LHCN-M2 (cell line): ENCODE results near the gene TNFRSF8. TPM values are rescaled to one million over a fixed set of nuclear protein-coding genes. Genes with fewer than 3 reads are reported as not detected.
"Not testable (repeated sequence)": the region's sequence is repeated elsewhere in the genome, so short reads cannot be mapped to it uniquely, and the experiment has no call there.

Source experiments
- DNase-seq: peaks from one replicate; pipeline ENCODE4 v3.0.0-alpha.2; 2012; ENCODE audit warnings: low read depth
- total RNA-seq: library from RNA; depleted of rRNA; stranded (reverse); fragments of >200 nt; gene quantifications from 2 replicates; pipeline ENCODE4 v1.2.3, GENCODE V29; 2014

The TNFRSF8 gene
- total RNA-seq, 1 experiment from 2014 or later: not detected

DNA sequence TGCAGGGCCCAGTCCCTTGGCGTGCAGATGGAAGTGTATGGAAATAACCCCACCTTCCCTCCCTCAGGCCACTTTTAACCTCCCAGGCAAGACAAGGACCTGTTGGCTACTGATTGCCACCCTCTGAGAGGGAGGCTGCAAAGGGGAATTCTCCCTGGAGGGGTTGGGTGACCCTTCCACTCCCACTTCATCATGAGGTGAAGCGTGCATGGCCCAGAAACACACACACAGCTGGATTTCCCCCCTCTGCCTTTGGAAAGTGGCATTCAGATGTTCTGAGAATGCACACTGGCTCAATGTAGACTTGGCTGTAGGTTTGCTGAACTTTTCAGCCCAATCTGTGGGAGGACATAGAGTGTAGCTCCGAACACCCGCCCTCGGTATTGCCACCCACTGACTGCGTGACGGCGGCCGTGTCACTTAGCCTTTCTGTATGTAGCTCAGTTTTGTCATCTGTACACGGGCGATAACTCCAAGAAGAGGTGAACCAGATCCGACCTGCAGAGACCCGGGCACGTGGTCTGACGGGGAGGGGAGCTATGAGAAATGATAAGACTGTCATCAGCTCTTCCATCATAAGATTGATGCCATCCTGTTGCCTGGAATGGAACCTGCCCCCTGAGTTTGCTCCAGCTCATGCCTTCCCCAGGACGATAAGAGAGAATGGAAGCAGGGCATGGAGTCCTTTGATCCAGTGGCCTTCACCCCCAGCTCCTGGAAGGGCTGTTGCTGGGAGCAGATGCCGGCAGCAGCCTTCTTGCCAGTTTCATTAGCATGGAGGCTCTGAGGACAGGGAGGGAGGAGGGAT is 24.5 kb upstream of the TNFRSF8 start:
- DNase-seq: no peak

- no peak for DNase-seq
These were observed 24.0 kb upstream of the TNFRSF8 start for GRCh38 chr1:12039164-12039525.

- DNase-seq: not testable (repeated sequence)
These were observed 23.2 kb upstream of the TNFRSF8 start for GRCh38 chr1:12039824-12040456.

GRCh38 chr1:12040457-12041051 is 22.5 kb upstream of the TNFRSF8 start:
- peak; percentile 72 for DNase-seq

DNA sequence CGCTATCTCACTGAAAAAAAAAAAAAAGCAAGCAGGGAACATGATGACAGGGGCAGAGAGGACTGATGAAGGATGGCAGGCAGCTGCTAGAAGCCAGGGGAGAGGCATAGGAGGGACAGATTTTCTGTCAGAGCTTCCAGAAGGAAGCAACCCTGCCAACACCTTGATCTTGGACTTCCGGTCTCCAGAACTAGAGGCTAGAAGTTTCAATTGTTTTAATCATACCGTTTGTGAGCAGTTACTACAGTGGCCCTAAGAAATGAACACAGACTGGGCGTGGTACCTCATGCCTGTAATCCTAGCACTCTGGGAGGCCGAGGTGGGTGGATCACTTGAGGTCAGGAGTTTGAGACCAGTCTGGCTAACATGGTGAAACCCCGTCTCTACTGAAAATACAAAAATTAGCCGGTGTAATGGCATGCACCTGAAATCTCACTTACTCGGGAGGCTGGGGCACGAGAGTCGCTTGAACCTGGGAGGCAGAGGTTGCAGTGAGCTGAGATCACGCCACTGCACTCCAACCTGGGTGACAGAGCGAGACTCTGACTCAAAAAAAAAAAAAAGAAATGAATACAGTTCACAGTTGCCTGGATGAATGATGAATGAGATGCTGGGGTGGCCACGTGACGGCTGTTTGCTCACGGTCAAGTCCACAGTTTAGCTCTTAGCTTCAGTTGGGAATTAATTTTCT is 18.8 kb upstream of the TNFRSF8 start:
- peak; percentile 75 for DNase-seq

- DNase-seq: no peak
These were observed 16.4 kb upstream of the TNFRSF8 start for GRCh38 chr1:12046749-12047119.

GRCh38 chr1:12047120-12047876 is 15.8 kb upstream of the TNFRSF8 start:
- DNase-seq: peak; percentile 66

DNA sequence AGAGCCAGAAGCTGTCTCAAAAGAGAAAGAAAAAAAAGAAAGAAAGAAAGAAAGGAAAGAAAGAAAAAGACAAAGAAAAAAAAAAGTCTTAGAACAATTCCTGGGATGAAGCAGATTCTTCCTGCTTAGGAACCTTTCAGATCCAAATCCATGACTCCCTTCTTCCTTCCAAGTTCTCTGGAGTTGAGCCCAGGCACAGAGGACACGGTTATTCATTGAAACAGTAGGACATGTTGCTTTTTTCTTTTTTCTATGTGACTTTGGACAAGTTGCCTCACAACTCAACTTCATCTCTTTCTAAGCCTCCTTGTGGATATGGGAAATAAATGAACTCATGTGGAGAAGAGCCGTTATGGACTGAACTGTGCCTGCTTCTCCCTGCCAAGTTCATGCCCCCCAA is 14.7 kb upstream of the TNFRSF8 start:
- DNase-seq: no peak

DNA sequence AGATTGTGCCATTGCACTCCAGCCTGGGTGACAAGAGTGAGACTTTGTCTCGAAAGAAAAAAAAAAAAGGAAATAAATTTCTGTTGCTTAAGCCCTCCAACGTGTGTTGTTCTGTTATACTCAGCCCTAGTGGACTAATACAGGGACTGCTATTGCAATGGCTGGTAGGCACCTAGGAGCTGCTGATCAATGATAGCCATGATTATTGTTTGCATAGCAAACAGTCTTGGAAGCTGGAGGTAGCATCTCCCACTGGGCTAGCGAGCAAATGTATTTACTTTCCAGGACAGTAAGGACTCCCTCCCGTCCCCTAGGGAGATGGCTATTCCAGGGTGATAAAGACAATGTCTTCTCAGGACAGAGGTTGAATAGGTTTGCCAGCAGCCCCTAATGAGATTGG is 13.5 kb upstream of the TNFRSF8 start:
- no peak for DNase-seq

DNA sequence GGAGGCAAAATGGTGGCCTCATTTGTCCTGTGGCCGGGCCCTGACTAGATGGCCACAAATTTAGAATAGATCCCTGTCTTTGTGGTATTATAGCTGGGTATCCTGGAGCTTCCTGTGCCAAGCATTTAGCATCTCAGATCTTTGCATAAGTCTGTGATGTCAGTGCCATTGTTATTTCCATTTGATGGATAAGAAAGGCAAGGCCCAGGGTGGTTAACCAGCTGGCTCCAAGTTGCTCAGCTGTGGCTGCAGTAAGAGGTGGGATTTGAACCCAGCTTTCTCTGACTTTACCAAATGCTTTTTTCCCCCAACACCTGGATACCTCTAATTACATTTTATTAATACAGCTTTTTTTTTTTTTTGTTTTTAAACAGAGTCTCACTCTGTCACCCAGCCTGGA is 11.7 kb upstream of the TNFRSF8 start:
- DNase-seq: no peak

DNA sequence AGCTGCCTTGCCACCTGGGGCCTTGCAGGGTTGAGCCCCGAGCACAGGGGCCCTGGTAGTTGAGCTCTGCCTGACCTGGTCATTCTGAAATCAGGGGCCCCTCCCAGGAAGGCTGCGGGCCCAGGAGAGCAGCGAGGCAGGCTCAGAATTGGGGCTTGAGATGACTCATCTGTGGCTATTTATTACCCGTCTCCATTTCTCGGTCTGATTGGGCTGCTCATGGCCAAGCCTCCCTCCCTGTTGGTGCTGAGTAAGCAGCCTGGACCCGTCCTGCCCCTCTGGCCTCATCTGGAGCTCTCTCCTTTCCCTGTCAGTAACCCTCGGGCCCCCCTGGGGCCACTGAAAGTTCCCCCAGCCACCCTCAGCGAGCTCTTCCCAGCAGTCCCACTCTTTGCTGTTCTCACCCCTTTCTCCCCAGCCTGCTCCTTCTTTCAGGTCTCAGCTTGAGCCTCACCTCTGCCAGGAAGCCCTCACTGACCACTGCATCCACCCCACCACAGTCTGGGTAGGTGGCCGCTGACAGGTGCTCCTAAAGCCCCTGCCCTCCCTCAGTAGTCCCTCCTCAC is 11.0 kb upstream of the TNFRSF8 start:
- DNase-seq: peak; percentile 79

GRCh38 chr1:12052997-12053686 is 10.0 kb upstream of the TNFRSF8 start:
- no peak for DNase-seq

DNA sequence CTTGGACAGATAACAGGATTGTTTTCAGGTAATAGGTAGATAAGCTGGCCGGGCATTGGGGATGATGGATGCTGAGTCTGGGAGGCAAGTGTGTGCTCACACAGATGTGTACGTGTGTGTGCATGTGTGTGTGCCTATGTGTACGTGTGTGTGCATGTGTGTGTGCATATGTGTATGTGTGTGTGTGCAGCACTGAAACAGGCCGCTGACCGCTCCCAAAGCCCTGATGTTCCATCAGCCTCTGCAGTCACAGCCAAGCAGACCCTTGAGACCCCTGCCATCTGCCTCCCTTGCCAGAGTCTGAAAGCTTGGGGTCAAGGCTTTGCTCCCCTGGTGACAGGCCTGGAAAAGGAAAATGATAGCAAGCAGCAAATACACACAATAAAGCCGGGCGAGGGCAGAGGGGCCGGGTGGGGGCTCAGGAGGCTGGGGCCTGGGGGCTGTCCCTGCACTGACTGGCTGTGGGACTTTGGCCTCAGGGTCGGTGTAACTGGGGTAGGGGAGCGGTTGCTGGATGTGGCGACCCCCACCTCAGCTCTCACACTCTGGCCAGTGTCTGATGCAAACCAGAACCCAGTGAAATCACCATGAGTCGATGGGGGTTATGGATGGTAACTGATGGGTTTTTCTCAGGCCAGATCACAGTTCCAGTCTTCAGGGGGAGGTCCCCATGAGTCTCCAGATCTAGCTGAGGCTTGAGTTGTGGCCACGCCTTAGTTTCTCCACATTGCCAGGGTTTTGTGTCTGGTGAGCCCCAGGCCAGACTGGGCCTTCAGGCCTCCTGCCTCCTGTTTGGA is 9.2 kb upstream of the TNFRSF8 start:
- no peak for DNase-seq

- no peak for DNase-seq
These were observed 7.8 kb upstream of the TNFRSF8 start for GRCh38 chr1:12055259-12055658.

DNA sequence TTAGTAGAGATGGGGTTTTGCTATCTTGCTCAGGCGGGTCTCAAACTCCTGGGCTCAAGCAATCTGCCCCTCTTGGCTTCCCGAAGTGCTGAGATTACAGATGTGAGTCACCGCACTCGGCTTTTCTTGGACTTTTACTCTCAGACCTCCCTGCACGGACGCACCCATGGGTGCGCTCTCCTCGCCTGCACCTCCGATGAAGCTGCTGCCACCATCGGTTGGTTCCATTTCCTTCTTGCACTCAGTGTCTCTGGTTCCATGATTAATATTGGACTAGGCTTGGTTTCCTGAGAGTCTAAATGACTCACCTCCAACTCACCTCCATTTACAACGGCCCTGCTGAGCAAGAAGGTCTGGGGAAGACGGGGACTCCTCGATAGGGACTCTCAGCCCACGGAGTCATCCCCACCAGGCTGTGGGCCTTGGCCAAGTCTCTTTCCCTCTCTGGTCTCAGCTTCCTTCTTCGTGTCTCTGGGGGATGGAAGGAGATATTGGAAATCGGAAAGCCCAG is 6.7 kb upstream of the TNFRSF8 start:
- DNase-seq: no peak

GRCh38 chr1:12057382-12057781 is 5.7 kb upstream of the TNFRSF8 start:
- DNase-seq: no peak

DNA sequence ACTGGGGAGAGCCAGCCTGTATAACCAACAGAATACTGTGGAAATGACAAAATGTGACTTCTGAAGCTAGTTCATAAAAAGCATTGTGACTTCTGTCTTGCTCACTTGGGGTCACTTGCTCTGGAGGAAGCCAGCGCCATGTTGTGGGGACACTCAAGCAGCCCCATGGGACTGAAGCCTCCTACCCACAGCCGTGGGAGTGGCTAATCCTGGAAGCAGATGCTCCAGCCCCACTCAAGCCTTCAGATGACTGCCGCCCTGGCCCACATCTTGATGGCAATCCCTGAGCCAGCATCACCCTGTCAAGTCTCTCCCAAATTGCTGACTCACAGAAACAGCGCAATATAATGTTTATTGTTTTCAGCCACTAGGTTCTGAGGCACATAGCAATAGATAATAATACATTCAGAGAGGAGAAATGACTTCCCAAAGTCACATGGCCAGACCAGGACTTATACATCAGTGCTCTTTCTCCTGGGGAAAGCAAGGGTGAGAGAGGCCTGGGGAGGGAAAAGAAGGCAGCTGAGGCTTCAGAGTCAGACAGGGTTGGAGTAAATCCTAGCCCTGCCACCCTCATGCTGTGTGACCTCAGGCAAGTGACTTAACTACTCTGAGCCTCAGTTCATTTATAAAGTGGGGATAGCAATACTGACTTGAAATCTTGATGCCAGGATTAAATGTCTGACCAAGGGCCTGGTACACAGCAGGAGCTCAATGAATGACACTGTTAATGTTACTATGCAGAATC is 5.0 kb upstream of the TNFRSF8 start:
- DNase-seq: no peak

- no peak for DNase-seq
These were observed 3.9 kb upstream of the TNFRSF8 start for GRCh38 chr1:12059226-12059625.
